K562 (cell line): ENCODE results near the gene CHAF1A. TPM values are rescaled to one million over a fixed set of nuclear protein-coding genes. Genes with fewer than 3 reads are reported as not detected.
A peak's percentile ranks its signal among the peaks of the same experiment; 100 is the strongest.

Experiments
- ADNP ChIP-seq: fragments of 200-800 bp; sonication (Bioruptor generic); IDR thresholded peaks from 2 replicates; pipeline ENCODE4 v1.6.1; 2016; ENCODE audit warnings: missing genetic modification characterization, missing compliant biosample characterization
- C11orf30 ChIP-seq: fragments of 450-650 bp; IDR thresholded peaks from 2 replicates; pipeline ENCODE4 v1.6.1; 2016; ENCODE audit warnings: low read depth, mild to moderate bottlenecking
- CBFA2T3 ChIP-seq: fragments of 450-650 bp; IDR thresholded peaks from 2 replicates; pipeline ENCODE4 v1.6.1; 2017
- E2F3 ChIP-seq: fragments of 250-450 bp; sonication (Bioruptor Pico); IDR thresholded peaks from 2 replicates; pipeline ENCODE4 v1.4.0; 2020; ENCODE audit warnings: mild to moderate bottlenecking
- GABPB1 ChIP-seq: sonication (generic); formaldehyde crosslinking; IDR thresholded peaks from 2 replicates; pipeline ENCODE4 v1.8.0; 2022; ENCODE audit warnings: mild to moderate bottlenecking, missing genetic modification reagents
- HDAC3 ChIP-seq: fragments of 450-650 bp; IDR thresholded peaks from 2 replicates; pipeline ENCODE4 v1.6.1; 2018; ENCODE audit warnings: borderline replicate concordance, mild to moderate bottlenecking, moderate library complexity; ENCODE audit not compliant: partially characterized antibody
- HEY1 ChIP-seq: fragments of 250-450 bp; sonication (Bioruptor Pico); IDR thresholded peaks from 2 replicates; pipeline ENCODE4 v1.5.0; 2020; ENCODE audit warnings: mild to moderate bottlenecking, moderate library complexity, borderline replicate concordance
- IRF1 ChIP-seq: sonication (generic); formaldehyde crosslinking; IDR thresholded peaks from 2 replicates; pipeline ENCODE4 v1.8.0; 2022; ENCODE audit warnings: missing genetic modification reagents, mild to moderate bottlenecking, borderline replicate concordance
- MLLT1 ChIP-seq, 2 experiments: fragments of 450-650 bp; IDR thresholded peaks; 2 replicates each; pipeline ENCODE4 v1.6.1; 2016
- NONO ChIP-seq, 2 experiments: fragments of 200-400 bp in 1 of 2; fragments of 450-650 bp in 1 of 2; formaldehyde crosslinking in 1 of 2; IDR thresholded peaks; 2 replicates each; pipeline ENCODE4 v1.6.1; 2017; ENCODE audit warnings: low read depth in 2 of 2, mild to moderate bottlenecking in 2 of 2, moderate library complexity in 2 of 2, low read length in 1 of 2
- RB1 ChIP-seq: fragments of 450-650 bp; IDR thresholded peaks from 2 replicates; pipeline ENCODE4 v1.6.1; 2017; ENCODE audit warnings: low read depth, mild to moderate bottlenecking
- RBM14 ChIP-seq: fragments of 200-400 bp; formaldehyde crosslinking; IDR thresholded peaks from 2 replicates; pipeline ENCODE4 v1.6.1; 2018; ENCODE audit warnings: low read depth, mild to moderate bottlenecking, low read length, moderate library complexity, borderline replicate concordance; ENCODE audit not compliant: insufficient read depth
- TBL1XR1 ChIP-seq, 2 experiments: IDR thresholded peaks; 2 replicates each; pipeline ENCODE4 v1.6.1; 2012; ENCODE audit warnings: improper control_type of control experiment in 2 of 2, low read length in 2 of 2, mild to moderate bottlenecking in 1 of 2
- ZNF184 ChIP-seq: sonication (generic); formaldehyde crosslinking; IDR thresholded peaks from 2 replicates; pipeline ENCODE4 v1.5.0; 2020; ENCODE audit warnings: missing genetic modification reagents
- ZNF318 ChIP-seq, 2 experiments: fragments of 450-650 bp; IDR thresholded peaks; 2 replicates each; pipeline ENCODE4 v1.6.1; 2016; ENCODE audit warnings: mild to moderate bottlenecking in 2 of 2, borderline replicate concordance in 1 of 2, low read depth in 1 of 2, moderate library complexity in 1 of 2
- ZNF561 ChIP-seq: fragments of 450-650 bp; formaldehyde crosslinking; conservative IDR thresholded peaks from 2 replicates; pipeline ENCODE4 v1.4.0; 2020; ENCODE audit warnings: mild to moderate bottlenecking, moderate library complexity
- polyA plus RNA-seq, 8 experiments: library from polyadenylated mRNA; depleted of rRNA in 4 of 8; stranded (reverse) in 5 of 8; unstranded in 3 of 8; fragments of >200 nt; fragmentation: Nextera tagmentation in 2 of 8; fragmentation: Illumina TruSeq in 1 of 8; extraction: Ambion mirVana in 2 of 8; extraction: Trizol in 1 of 8; gene quantifications; 2 replicates each; pipeline versions ENCODE4 v1.2.1 to v1.2.3, GENCODE V29; 2011 to 2014; ENCODE audit warnings: inconsistent platforms in 1 of 8, missing spikeins in 1 of 8
- total RNA-seq, 7 experiments: library from RNA; depleted of rRNA in 6 of 7; stranded (reverse); fragments of >200 nt in 6 of 7; fragmentation: Illumina TruSeq in 2 of 7; extraction: Trizol in 2 of 7; gene quantifications; 2 replicates each; pipeline versions ENCODE4 v1.2.1 to v1.2.3, GENCODE V29; 2011 to 2021; ENCODE audit warnings: low replicate concordance in 1 of 7

Gene CHAF1A
- total and polyA plus RNA-seq, 9 of the 15 experiments (the other 6 are each of a cell fraction or from before 2014, with no cell fraction given) = 1.6 to 86.9 (median 45.2) TPM

- TF ChIP-seq MLLT1 (IDR thresholded peaks at IDR 0.05) (peak in 1 of 2 experiments; percentile 57; a peak in 2 of 4 replicates), IRF1 (CRISPR knock-in tag) (no peak), RB1 (0 out of 2 replicates have a peak, but pooled peaks have one; percentile 27), C11orf30 (no peak), HDAC3 (no peak), ZNF184 (no peak), HEY1 (no peak), RBM14 (no peak), GABPB1 (CRISPR knock-in tag) (peak; percentile 41; the same call in 1 of the 2 replicates), ZNF318 (IDR thresholded peaks at IDR 0.05; ENCODE audit: borderline replicate concordance in 1 of 2, low read depth in 1 of 2) (peak in 1 of 2 experiments; percentile 41; a peak in 1 of 4 replicates), NONO (IDR thresholded peaks at IDR 0.05; ENCODE audit: low read depth in 2 of 2, low read length in 1 of 2) (peak in 1 of 2 experiments; percentile 58; a peak in 1 of 4 replicates), CBFA2T3 (peak; percentile 93), TBL1XR1 (IDR thresholded peaks at IDR 0.05; ENCODE audit: low read length in 2 of 2) (peak in 1 of 2 experiments; percentile 71; a peak in 1 of 4 replicates), E2F3 (CRISPR knock-in tag) (no peak), ADNP (tag) (peak; percentile 3; the same call in 1 of the 2 replicates), ZNF561 (CRISPR knock-in tag) (no peak)
Observed at GRCh38 chr19:4375164-4376027, 27.0 kb upstream of the CHAF1A start (continued).
